ENCODE data around the gene PLSCR3.

The PLSCR3 gene

GRCh38 chr17:7389924-7390910, 4.1 kb downstream of the PLSCR3 start:
- no peak overlapping the region for H3K18ac ChIP-seq (ENCODE audit: low read depth in 1 of 2, low read length in 2 of 2)
- H3K4me1 ChIP-seq (ENCODE audit: control insufficient read depth, insufficient read depth, low read depth, low read length), result peaks cover 21% of the 10 kb centered on the region
- no peak overlapping the region for H2AFZ ChIP-seq (ENCODE audit: low read depth, low read length)
- no peak overlapping the region for H2BK15ac ChIP-seq (ENCODE audit: low read depth, poor library complexity, severe bottlenecking)
- H2BK5ac ChIP-seq (ENCODE audit: low read depth, low read length, poor library complexity, severe bottlenecking), result no peak overlapping the region
- no peak for DNase-seq
- no peak overlapping the region for H4K8ac ChIP-seq (ENCODE audit: low read length)
- no peaks in the 10 kb centered on the region for H3K9me3 ChIP-seq (ENCODE audit: control insufficient read depth, low read length)
- no peak overlapping the region for H2AK5ac ChIP-seq (ENCODE audit: low read length, severe bottlenecking)
- no peak overlapping the region for H3K9ac ChIP-seq (ENCODE audit: low read length)
- no peak overlapping the region for H3K14ac ChIP-seq (ENCODE audit: low read length in 2 of 2)
- H3K79me1 ChIP-seq (replicated peaks; ENCODE audit: low read length, poor library complexity, severe bottlenecking), result peaks cover 22% of the 10 kb centered on the region
- H3K27me3 ChIP-seq (ENCODE audit: control insufficient read depth in 1 of 2, insufficient read depth in 1 of 2, low read length in 2 of 2), result no peaks in the 10 kb centered on the region
- no peak overlapping the region for H3K27ac ChIP-seq (ENCODE audit: low read length, poor library complexity, severe bottlenecking)
- no peak overlapping the region for H2BK120ac ChIP-seq (ENCODE audit: low read depth, low read length)
- H2BK12ac ChIP-seq (ENCODE audit: low read length in 2 of 2), result no peak overlapping the region
- peaks cover 46 to 67% of the 10 kb centered on the region in 2 experiments for H3K36me3 ChIP-seq (ENCODE audit: control insufficient read depth in 1 of 2, insufficient read depth in 2 of 2, low read depth in 1 of 2, low read length in 2 of 2)
- WGBS, result 93% methylated on average over 17 of the region's 19 CpGs
- H3K4ac ChIP-seq (ENCODE audit: low read depth in 1 of 2, low read length in 2 of 2), result no peak overlapping the region
- no peak overlapping the region for H3K4me2 ChIP-seq (ENCODE audit: low read length, poor library complexity, severe bottlenecking)
- H3K4me3 ChIP-seq (ENCODE audit: insufficient read depth in 1 of 2, low read depth in 1 of 2, low read length in 2 of 2), result no peak overlapping the region
- peak overlapping the region; percentile 52 for H4K91ac ChIP-seq (ENCODE audit: low read length)
- H3K23ac ChIP-seq (ENCODE audit: low read length in 2 of 2), result peak overlapping the region in 1 of 2 experiments; percentile 35

- no peak overlapping the region for H3K4ac ChIP-seq (ENCODE audit: low read depth in 1 of 2, low read length in 2 of 2)
- H4K91ac ChIP-seq (ENCODE audit: low read length), result no peak overlapping the region
- no peak overlapping the region for H3K4me2 ChIP-seq (ENCODE audit: low read length, poor library complexity, severe bottlenecking)
- no peak overlapping the region for H2AFZ ChIP-seq (ENCODE audit: low read depth, low read length)
- WGBS, result 98% methylated on average over 10 of the region's 10 CpGs
- no peak overlapping the region for H2BK15ac ChIP-seq (ENCODE audit: low read depth, poor library complexity, severe bottlenecking)
- H3K23ac ChIP-seq (ENCODE audit: low read length in 2 of 2), result no peak overlapping the region
- peaks cover 22% of the 10 kb centered on the region for H3K79me1 ChIP-seq (replicated peaks; ENCODE audit: low read length, poor library complexity, severe bottlenecking)
- H3K27ac ChIP-seq (ENCODE audit: low read length, poor library complexity, severe bottlenecking), result no peak overlapping the region
- H2BK12ac ChIP-seq (ENCODE audit: low read length in 2 of 2), result no peak overlapping the region
- H3K14ac ChIP-seq (ENCODE audit: low read length in 2 of 2), result no peak overlapping the region
- no peak overlapping the region for H2BK120ac ChIP-seq (ENCODE audit: low read depth, low read length)
- no peaks in the 10 kb centered on the region for H3K9me3 ChIP-seq (ENCODE audit: control insufficient read depth, low read length)
- H2AK5ac ChIP-seq (ENCODE audit: low read length, severe bottlenecking), result no peak overlapping the region
- DNase-seq, result no peak
- H2BK5ac ChIP-seq (ENCODE audit: low read depth, low read length, poor library complexity, severe bottlenecking), result no peak overlapping the region
- H3K36me3 ChIP-seq (ENCODE audit: control insufficient read depth in 1 of 2, insufficient read depth in 2 of 2, low read depth in 1 of 2, low read length in 2 of 2), result peaks cover 46 to 67% of the 10 kb centered on the region in 2 experiments
- H3K4me3 ChIP-seq (ENCODE audit: insufficient read depth in 1 of 2, low read depth in 1 of 2, low read length in 2 of 2), result no peak overlapping the region
- H3K18ac ChIP-seq (ENCODE audit: low read depth in 1 of 2, low read length in 2 of 2), result no peak overlapping the region
- H3K9ac ChIP-seq (ENCODE audit: low read length), result no peak overlapping the region
- no peaks in the 10 kb centered on the region for H3K27me3 ChIP-seq (ENCODE audit: control insufficient read depth in 1 of 2, insufficient read depth in 1 of 2, low read length in 2 of 2)
- H4K8ac ChIP-seq (ENCODE audit: low read length), result no peak overlapping the region
- peaks cover 23% of the 10 kb centered on the region for H3K4me1 ChIP-seq (ENCODE audit: control insufficient read depth, insufficient read depth, low read depth, low read length)
Measured at GRCh38 chr17:7388856-7389255, 5.5 kb downstream of the PLSCR3 start.

GRCh38 chr17:7384489-7385081, 9.7 kb downstream of the PLSCR3 start:
- no peak overlapping the region for H4K91ac ChIP-seq (ENCODE audit: low read length)
- no peak overlapping the region for H3K4ac ChIP-seq (ENCODE audit: low read depth in 1 of 2, low read length in 2 of 2)
- WGBS, result 47% methylated on average over 21 of the region's 23 CpGs

More at GRCh38 chr17:7384489-7385081, 9.7 kb downstream of the PLSCR3 start:
- H3K36me3 ChIP-seq (ENCODE audit: control insufficient read depth in 1 of 2, insufficient read depth in 2 of 2, low read depth in 1 of 2, low read length in 2 of 2), result peaks cover 14 to 34% of the 10 kb centered on the region in 2 experiments
- H3K4me3 ChIP-seq (ENCODE audit: insufficient read depth in 1 of 2, low read depth in 1 of 2, low read length in 2 of 2), result peak overlapping the region; percentile 23 to 65
- no peak overlapping the region for H2AK5ac ChIP-seq (ENCODE audit: low read length, severe bottlenecking)
- no peak overlapping the region for H2BK15ac ChIP-seq (ENCODE audit: low read depth, poor library complexity, severe bottlenecking)
- H3K27me3 ChIP-seq (ENCODE audit: control insufficient read depth in 1 of 2, insufficient read depth in 1 of 2, low read length in 2 of 2), result peaks cover 40 to 41% of the 10 kb centered on the region in 2 experiments
- H2BK5ac ChIP-seq (ENCODE audit: low read depth, low read length, poor library complexity, severe bottlenecking), result no peak overlapping the region
- peak overlapping the region; percentile 73 for H3K4me2 ChIP-seq (ENCODE audit: low read length, poor library complexity, severe bottlenecking)
- DNase-seq, result no peak
- peak overlapping the region; percentile 41 for H3K9ac ChIP-seq (ENCODE audit: low read length)
- peaks cover 6% of the 10 kb centered on the region for H3K9me3 ChIP-seq (ENCODE audit: control insufficient read depth, low read length)
- no peak overlapping the region for H2AFZ ChIP-seq (ENCODE audit: low read depth, low read length)
- no peak overlapping the region for H3K18ac ChIP-seq (ENCODE audit: low read depth in 1 of 2, low read length in 2 of 2)
- H4K8ac ChIP-seq (ENCODE audit: low read length), result no peak overlapping the region
- peaks cover 19% of the 10 kb centered on the region for H3K4me1 ChIP-seq (ENCODE audit: control insufficient read depth, insufficient read depth, low read depth, low read length)
- H3K79me1 ChIP-seq (replicated peaks; ENCODE audit: low read length, poor library complexity, severe bottlenecking), result peaks cover 1% of the 10 kb centered on the region
- no peak overlapping the region for H2BK120ac ChIP-seq (ENCODE audit: low read depth, low read length)
- no peak overlapping the region for H3K23ac ChIP-seq (ENCODE audit: low read length in 2 of 2)
- no peak overlapping the region for H2BK12ac ChIP-seq (ENCODE audit: low read length in 2 of 2)
- peak overlapping the region in 1 of 2 experiments; percentile 2 for H3K14ac ChIP-seq (ENCODE audit: low read length in 2 of 2)
- H3K27ac ChIP-seq (ENCODE audit: low read length, poor library complexity, severe bottlenecking), result no peak overlapping the region

Data from mesenchymal stem cell (in vitro differentiated cells and primary cell).